ENCODE results near the gene ANXA7. TPM values are rescaled to one million over a fixed set of nuclear protein-coding genes. Genes with fewer than 3 reads are reported as not detected.

The ANXA7 gene
- total and polyA plus RNA-seq, 4 donors = 55.6 to 72.3 (median 64.5) TPM

DNA sequence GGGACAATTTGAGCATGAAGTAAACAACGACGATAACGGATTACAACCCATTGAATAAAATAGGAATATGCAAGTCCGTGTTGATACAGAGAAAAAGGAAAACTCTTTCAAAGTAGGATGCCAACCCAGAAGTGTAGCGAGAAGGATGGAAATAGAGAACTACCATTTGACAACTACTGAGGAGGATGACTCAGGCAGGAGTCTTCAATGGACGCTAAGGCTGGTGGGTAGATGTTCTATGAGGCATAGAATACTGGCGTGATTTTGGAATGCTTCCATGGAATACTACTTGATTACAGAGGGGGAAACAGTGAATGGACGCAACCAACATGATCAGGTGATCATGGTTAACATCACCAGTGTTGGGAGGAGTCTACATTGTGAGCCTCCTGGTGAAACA lies 54.4 kb downstream of the ANXA7 start:
- DNase-seq (ENCODE audit: low read depth in 4 of 6, low spot score in 6 of 6) = peak in 1 of 6 donors; percentile 32
- no peak overlapping the region for H3K4me3 ChIP-seq (ENCODE audit: low read depth, low read length)
- no peak overlapping the region for H3K27ac ChIP-seq (ENCODE audit: low read depth, low read length)
- H3K36me3 ChIP-seq (ENCODE audit: control insufficient read depth, insufficient read depth, low read length) = peaks cover 8% of the 10 kb centered on the region
- peaks cover 5% of the 10 kb centered on the region for H3K4me1 ChIP-seq (ENCODE audit: control insufficient read depth, insufficient read depth, low read length)
- no peaks in the 10 kb centered on the region for H3K27me3 ChIP-seq (ENCODE audit: control insufficient read depth, insufficient read depth, low read length)
- no peaks in the 10 kb centered on the region for H3K9me3 ChIP-seq (ENCODE audit: control insufficient read depth, insufficient read depth, low read length)
- 70% methylated on average over 6 of the region's 8 CpGs for WGBS (ENCODE audit: insufficient coverage)

DNA sequence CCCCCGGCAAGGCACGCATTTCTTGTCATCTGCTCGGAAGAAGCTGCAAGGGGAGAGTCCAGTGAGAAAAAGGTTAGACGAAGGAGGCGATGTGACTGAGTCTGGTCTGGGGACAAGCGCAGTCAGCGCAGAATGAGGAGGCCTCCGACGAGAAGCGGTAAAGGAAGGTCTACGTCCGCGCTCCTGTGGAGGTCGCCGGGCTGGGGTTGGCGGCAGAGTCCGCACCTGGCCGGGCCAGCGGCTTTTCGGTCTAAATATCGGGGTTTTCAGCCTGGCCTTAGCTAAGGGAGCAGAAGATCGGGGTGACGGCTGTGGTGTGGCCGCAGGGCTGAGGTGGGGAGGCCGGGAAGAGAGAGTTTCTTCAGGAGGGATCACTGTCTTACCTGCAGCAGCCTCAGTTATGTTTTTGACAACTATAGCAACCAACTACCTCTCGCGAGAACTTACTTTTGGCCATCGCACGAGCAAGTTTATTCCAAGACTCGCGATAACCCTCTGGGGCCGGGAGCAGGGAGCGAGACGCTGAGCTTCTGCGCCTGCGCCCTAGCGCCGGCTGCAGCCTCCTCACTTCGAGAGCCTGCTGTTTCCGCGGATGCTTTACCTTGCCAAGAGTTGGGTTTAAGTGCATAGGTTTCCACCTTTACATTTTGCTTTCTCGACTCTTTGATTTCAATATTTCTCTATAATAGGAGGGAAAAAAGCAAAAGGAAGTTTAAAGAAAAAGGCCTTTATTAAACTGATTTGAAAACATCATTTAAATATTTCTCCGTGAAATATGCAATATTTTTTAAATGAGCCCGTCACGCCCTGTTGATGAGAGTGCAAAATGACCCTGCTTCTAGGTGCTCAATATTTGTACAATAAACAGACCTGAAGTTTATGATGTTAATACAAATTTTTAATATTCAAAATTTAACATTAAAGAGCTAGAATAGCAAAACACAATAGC lies 55.3 kb downstream of the ANXA7 start, which contains the start of gene CFAP70:
Gene CFAP70, minus strand, starts transcription at position 534 of the 949 bp plus-strand sequence. CDS start 4,068 bp downstream, outside the sequence.
- Histone ChIP-seq H3K4me1 (ENCODE audit: control insufficient read depth, insufficient read depth, low read length) (peaks cover 5% of the 10 kb centered on the region), H3K9me3 (ENCODE audit: control insufficient read depth, insufficient read depth, low read length) (no peaks in the 10 kb centered on the region), H3K4me3 (ENCODE audit: low read depth, low read length) (peak within 1 kb of the TSS; percentile 90), H3K27ac (ENCODE audit: low read depth, low read length) (peak within 1 kb of the TSS; percentile 71), H3K27me3 (ENCODE audit: control insufficient read depth, insufficient read depth, low read length) (no peaks in the 10 kb centered on the region), H3K36me3 (ENCODE audit: control insufficient read depth, insufficient read depth, low read length) (peaks cover 3% of the 10 kb centered on the region)
- WGBS (ENCODE audit: insufficient coverage) = under 1% methylated on average over 34 of the region's 45 CpGs
- peak; percentile 90 to 99 (median 94) for DNase-seq (ENCODE audit: low read depth in 4 of 6, low spot score in 6 of 6)

GRCh38 chr10:73357821-73358220 lies 56.0 kb downstream of the ANXA7 start:
- no peaks in the 10 kb centered on the region for H3K36me3 ChIP-seq (ENCODE audit: control insufficient read depth, insufficient read depth, low read length)
- 55% methylated on average over 5 of the region's 5 CpGs for WGBS (ENCODE audit: insufficient coverage)
- peaks cover 5% of the 10 kb centered on the region for H3K4me1 ChIP-seq (ENCODE audit: control insufficient read depth, insufficient read depth, low read length)
- no peaks in the 10 kb centered on the region for H3K9me3 ChIP-seq (ENCODE audit: control insufficient read depth, insufficient read depth, low read length)
- DNase-seq (ENCODE audit: low read depth in 4 of 6, low spot score in 6 of 6) = peak in 1 of 6 donors; percentile 1
- peak overlapping the region; percentile 90 for H3K4me3 ChIP-seq (ENCODE audit: low read depth, low read length)
- no peak overlapping the region for H3K27ac ChIP-seq (ENCODE audit: low read depth, low read length)
- no peaks in the 10 kb centered on the region for H3K27me3 ChIP-seq (ENCODE audit: control insufficient read depth, insufficient read depth, low read length)

DNA sequence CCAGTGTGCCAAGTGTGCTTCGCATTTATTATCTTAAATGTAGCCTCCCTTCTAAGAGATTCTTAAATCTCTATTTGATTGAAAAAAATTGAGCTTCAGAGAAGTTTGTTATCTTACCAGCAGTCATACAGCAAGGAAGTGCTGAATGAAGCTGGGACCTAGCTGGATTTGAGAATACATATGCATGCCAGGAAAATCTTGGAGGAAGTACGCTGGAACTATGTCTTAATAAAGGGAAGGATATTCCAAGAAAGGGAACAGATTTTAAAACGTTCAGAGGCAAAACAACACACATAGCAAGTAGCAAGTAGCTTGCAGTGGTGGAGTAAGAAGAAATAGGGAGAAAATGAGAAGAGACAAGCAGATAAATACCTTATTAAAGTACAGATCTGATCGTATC lies 56.7 kb downstream of the ANXA7 start:
- no CpG with 5 or more reads among the region's 4 CpGs for WGBS (ENCODE audit: insufficient coverage)
- H3K4me3 ChIP-seq (ENCODE audit: low read depth, low read length) = no peak overlapping the region
- peak in 1 of 6 donors; percentile 37 for DNase-seq (ENCODE audit: low read depth in 4 of 6, low spot score in 6 of 6)
- H3K27me3 ChIP-seq (ENCODE audit: control insufficient read depth, insufficient read depth, low read length) = no peaks in the 10 kb centered on the region
- H3K4me1 ChIP-seq (ENCODE audit: control insufficient read depth, insufficient read depth, low read length) = peaks cover 5% of the 10 kb centered on the region
- H3K27ac ChIP-seq (ENCODE audit: low read depth, low read length) = no peak overlapping the region
- no peaks in the 10 kb centered on the region for H3K9me3 ChIP-seq (ENCODE audit: control insufficient read depth, insufficient read depth, low read length)
- H3K36me3 ChIP-seq (ENCODE audit: control insufficient read depth, insufficient read depth, low read length) = no peaks in the 10 kb centered on the region

- H3K4me1 ChIP-seq (ENCODE audit: control insufficient read depth, insufficient read depth, low read length) = no peaks in the 10 kb centered on the region
- no peaks in the 10 kb centered on the region for H3K27me3 ChIP-seq (ENCODE audit: control insufficient read depth, insufficient read depth, low read length)
- H3K4me3 ChIP-seq (ENCODE audit: low read depth, low read length) = no peak overlapping the region
- 83% methylated on average over 1 of the region's 1 CpG for WGBS (ENCODE audit: insufficient coverage)
- no peak for DNase-seq (ENCODE audit: low read depth in 4 of 6, low spot score in 6 of 6)
- no peak overlapping the region for H3K27ac ChIP-seq (ENCODE audit: low read depth, low read length)
- H3K36me3 ChIP-seq (ENCODE audit: control insufficient read depth, insufficient read depth, low read length) = peaks cover 11% of the 10 kb centered on the region
- H3K9me3 ChIP-seq (ENCODE audit: control insufficient read depth, insufficient read depth, low read length) = no peaks in the 10 kb centered on the region
Measured at GRCh38 chr10:73344269-73344668, 69.6 kb downstream of the ANXA7 start.

- 100% methylated on average over 3 of the region's 3 CpGs for WGBS (ENCODE audit: insufficient coverage)
- no peak overlapping the region for H3K27ac ChIP-seq (ENCODE audit: low read depth, low read length)
- no peaks in the 10 kb centered on the region for H3K9me3 ChIP-seq (ENCODE audit: control insufficient read depth, insufficient read depth, low read length)
- H3K4me3 ChIP-seq (ENCODE audit: low read depth, low read length) = no peak overlapping the region
- H3K27me3 ChIP-seq (ENCODE audit: control insufficient read depth, insufficient read depth, low read length) = no peaks in the 10 kb centered on the region
- peaks cover 11% of the 10 kb centered on the region for H3K36me3 ChIP-seq (ENCODE audit: control insufficient read depth, insufficient read depth, low read length)
- DNase-seq (ENCODE audit: low read depth in 4 of 6, low spot score in 6 of 6) = no peak
- H3K4me1 ChIP-seq (ENCODE audit: control insufficient read depth, insufficient read depth, low read length) = no peaks in the 10 kb centered on the region
Measured at GRCh38 chr10:73340121-73340520, 73.7 kb downstream of the ANXA7 start.

GRCh38 chr10:73339436-73339835 lies 74.4 kb downstream of the ANXA7 start:
- Histone ChIP-seq H3K4me1 (ENCODE audit: control insufficient read depth, insufficient read depth, low read length) (no peaks in the 10 kb centered on the region), H3K27me3 (ENCODE audit: control insufficient read depth, insufficient read depth, low read length) (no peaks in the 10 kb centered on the region), H3K27ac (ENCODE audit: low read depth, low read length) (no peak overlapping the region), H3K36me3 (ENCODE audit: control insufficient read depth, insufficient read depth, low read length) (peaks cover 11% of the 10 kb centered on the region), H3K9me3 (ENCODE audit: control insufficient read depth, insufficient read depth, low read length) (no peaks in the 10 kb centered on the region), H3K4me3 (ENCODE audit: low read depth, low read length) (no peak overlapping the region)
- DNase-seq (ENCODE audit: low read depth in 4 of 6, low spot score in 6 of 6) = no peak
- 92% methylated on average over 7 of the region's 7 CpGs for WGBS (ENCODE audit: insufficient coverage)

GRCh38 chr10:73338801-73339368 lies 75.0 kb downstream of the ANXA7 start:
- H3K4me1 ChIP-seq (ENCODE audit: control insufficient read depth, insufficient read depth, low read length) = no peaks in the 10 kb centered on the region
- no peak for DNase-seq (ENCODE audit: low read depth in 4 of 6, low spot score in 6 of 6)
- no peaks in the 10 kb centered on the region for H3K9me3 ChIP-seq (ENCODE audit: control insufficient read depth, insufficient read depth, low read length)
- H3K36me3 ChIP-seq (ENCODE audit: control insufficient read depth, insufficient read depth, low read length) = peaks cover 11% of the 10 kb centered on the region
- H3K27ac ChIP-seq (ENCODE audit: low read depth, low read length) = no peak overlapping the region
- 91% methylated on average over 5 of the region's 8 CpGs for WGBS (ENCODE audit: insufficient coverage)
- no peak overlapping the region for H3K4me3 ChIP-seq (ENCODE audit: low read depth, low read length)
- H3K27me3 ChIP-seq (ENCODE audit: control insufficient read depth, insufficient read depth, low read length) = no peaks in the 10 kb centered on the region

GRCh38 chr10:73333202-73333601 lies 80.7 kb downstream of the ANXA7 start:
- Histone ChIP-seq H3K36me3 (ENCODE audit: control insufficient read depth, insufficient read depth, low read length) (no peaks in the 10 kb centered on the region), H3K9me3 (ENCODE audit: control insufficient read depth, insufficient read depth, low read length) (no peaks in the 10 kb centered on the region), H3K27ac (ENCODE audit: low read depth, low read length) (no peak overlapping the region), H3K4me3 (ENCODE audit: low read depth, low read length) (no peak overlapping the region), H3K27me3 (ENCODE audit: control insufficient read depth, insufficient read depth, low read length) (no peaks in the 10 kb centered on the region), H3K4me1 (ENCODE audit: control insufficient read depth, insufficient read depth, low read length) (no peaks in the 10 kb centered on the region)
- WGBS (ENCODE audit: insufficient coverage) = 83% methylated on average over 1 of the region's 1 CpG
- no peak for DNase-seq (ENCODE audit: low read depth in 4 of 6, low spot score in 6 of 6)

All from spinal cord (tissue), 10 donors.